GM13977 (cell line): ENCODE measurements around the gene CCDC88A.
"Not testable (repeated sequence)": the region's sequence is repeated elsewhere in the genome, so short reads cannot be mapped to it uniquely, and the experiment has no call there.

Experiments
- DNase-seq: peaks from one replicate; pipeline ENCODE4 v3.0.0; 2012; ENCODE audit warnings: low spot score
- in situ Hi-C: fragments of 300-500 bp; cut with MboI; formaldehyde crosslinking; loops from one replicate; pipeline ENCODE4 v1.12.0; 2022; ENCODE audit warnings: low sequenced_read_pairs, low pct_unique_long_range_greater_than_20kb, mixed read lengths, inconsistent platforms; ENCODE audit not compliant: unreplicated experiment
- TF ChIP-seq, protein P1 (sequence below): IDR thresholded peaks from 2 replicates; pipeline ENCODE4 v1.5.1; 2012; ENCODE audit warnings: mild to moderate bottlenecking, control low read depth; ENCODE audit not compliant: insufficient read depth; ENCODE audit errors: extremely low read depth, missing control alignments

Gene CCDC88A

DNA sequence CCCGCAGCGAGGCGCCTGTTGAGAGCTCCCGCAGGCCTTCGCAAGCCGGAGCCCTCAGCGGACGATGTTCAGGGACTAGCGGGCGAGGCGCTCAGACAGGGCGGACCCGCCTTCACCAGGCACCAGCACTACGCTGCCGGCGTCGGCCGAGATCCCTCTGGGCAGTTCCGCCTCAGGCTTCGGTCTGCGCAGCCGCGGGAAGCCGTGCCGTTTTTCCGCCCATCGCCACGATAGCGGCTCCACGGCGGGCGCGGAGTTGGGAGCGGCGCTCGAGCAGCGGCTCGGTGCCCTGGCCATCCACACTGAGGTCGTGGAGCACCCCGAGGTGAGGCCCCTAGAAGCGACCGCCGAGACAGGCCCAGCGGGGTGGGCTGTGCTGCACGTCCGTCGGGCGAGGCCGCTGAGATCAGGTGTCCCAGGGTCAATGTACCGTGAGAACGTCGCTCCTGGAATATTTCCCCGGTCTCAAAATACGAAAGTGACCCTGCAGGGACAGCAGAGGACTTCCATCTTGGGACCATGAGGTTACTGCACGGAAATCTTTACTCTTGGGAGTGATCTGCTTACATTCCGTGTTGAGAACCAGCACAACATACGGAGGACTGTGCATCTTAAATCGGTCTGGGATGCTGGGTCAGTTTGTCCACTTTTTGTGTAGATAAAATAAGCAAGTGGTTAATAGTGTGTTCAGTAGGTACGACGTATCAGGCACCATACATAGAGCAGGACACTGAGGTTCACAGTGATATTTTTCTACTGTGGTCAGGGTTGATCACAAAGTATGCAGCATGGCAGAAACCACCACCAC, 137.3 kb downstream of the CCDC88A start:
- DNase-seq = peak; percentile 85
- in situ Hi-C loops = no loop called here
- TF ChIP-seq, protein P1, sequence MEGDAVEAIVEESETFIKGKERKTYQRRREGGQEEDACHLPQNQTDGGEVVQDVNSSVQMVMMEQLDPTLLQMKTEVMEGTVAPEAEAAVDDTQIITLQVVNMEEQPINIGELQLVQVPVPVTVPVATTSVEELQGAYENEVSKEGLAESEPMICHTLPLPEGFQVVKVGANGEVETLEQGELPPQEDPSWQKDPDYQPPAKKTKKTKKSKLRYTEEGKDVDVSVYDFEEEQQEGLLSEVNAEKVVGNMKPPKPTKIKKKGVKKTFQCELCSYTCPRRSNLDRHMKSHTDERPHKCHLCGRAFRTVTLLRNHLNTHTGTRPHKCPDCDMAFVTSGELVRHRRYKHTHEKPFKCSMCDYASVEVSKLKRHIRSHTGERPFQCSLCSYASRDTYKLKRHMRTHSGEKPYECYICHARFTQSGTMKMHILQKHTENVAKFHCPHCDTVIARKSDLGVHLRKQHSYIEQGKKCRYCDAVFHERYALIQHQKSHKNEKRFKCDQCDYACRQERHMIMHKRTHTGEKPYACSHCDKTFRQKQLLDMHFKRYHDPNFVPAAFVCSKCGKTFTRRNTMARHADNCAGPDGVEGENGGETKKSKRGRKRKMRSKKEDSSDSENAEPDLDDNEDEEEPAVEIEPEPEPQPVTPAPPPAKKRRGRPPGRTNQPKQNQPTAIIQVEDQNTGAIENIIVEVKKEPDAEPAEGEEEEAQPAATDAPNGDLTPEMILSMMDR = no peak

DNA sequence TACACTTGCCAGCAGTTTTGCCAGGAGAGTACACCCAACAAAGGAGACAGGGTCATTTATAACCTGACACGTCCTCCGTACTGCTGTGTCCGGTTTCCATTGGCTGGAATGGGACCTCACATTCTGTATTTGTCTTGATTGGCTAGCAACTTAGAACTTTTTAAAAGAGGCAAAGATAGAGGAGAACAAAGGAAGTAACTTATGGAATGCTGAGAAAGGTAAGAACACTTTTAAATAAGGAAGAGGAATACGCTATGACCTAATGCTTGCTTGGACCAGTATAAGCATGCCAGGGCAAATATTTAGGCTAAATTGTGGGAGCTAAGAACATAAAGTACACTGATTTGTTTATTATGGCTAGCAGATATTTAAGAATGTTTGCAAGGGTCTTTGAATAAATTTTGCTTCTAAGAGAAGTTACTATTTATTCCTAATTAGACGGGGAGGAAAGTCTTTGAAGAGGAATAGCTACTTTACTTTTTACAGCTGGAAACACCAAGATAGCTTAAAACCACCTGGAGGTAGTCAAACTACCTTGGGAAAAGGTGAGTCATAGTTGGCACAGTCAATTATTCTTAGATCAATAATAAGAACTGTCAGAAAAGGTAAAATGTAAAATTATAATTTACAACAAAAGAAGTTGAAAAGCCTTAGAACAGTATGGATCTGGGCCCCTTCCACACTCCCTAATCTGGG, 138.7 kb downstream of the CCDC88A start:
- DNase-seq, in situ Hi-C loops: not testable (repeated sequence)

DNA sequence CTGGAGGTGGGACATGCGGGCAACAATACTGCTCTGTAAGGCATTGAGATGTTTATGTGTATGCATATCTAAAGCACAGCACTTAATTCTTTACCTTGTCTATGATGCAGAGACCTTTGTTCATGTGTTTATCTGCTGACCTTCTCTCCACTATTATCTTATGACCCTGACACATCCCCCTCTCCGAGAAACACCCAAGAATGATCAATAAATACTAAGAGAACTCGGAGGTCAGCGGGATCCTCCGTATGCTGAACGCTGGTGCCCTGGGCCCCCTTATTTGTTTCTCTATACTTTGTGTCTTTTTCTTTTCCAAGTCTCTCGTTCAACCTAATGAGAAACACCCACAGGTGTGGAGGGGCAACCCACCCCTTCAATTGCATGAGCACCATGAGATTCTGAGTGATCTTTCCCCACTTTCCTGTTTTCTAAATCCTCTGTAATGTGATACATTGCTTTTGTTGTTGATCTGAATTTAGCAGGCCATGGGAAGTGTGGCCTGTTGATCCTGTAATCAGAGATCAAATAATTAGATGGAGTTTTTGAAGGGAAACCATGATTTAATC, 139.7 kb downstream of the CCDC88A start:
- in situ Hi-C loops, DNase-seq: not testable (repeated sequence)

DNA sequence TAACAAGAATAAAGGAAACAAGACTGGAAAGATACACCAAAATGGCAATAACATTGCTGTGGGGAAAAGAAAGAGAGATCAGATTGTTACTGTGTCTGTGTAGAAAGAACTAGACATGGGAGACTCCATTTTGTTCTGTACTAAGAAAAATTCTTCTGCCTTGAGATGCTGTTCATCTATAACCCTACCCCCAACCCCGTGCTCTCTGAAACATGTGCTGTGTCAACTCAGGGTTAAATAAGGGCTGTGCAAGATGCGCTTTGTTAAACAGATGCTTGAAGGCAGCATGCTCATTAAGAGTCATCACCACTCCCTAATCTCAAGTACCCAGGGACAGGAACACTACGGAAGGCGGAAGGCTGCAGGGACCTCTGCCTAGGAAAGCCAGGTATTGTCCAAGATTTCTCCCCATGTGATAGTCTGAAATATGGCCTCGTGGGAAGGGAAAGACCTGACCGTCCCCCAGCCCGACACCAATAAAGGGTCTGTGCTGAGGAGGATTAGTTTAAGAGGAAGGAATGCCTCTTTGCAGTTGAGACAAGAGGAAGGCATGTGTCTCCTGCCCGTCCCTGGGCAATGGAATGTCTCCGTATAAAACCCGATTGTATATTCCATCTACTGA, 140.3 kb downstream of the CCDC88A start:
- DNase-seq, in situ Hi-C loops: not testable (repeated sequence)

DNA sequence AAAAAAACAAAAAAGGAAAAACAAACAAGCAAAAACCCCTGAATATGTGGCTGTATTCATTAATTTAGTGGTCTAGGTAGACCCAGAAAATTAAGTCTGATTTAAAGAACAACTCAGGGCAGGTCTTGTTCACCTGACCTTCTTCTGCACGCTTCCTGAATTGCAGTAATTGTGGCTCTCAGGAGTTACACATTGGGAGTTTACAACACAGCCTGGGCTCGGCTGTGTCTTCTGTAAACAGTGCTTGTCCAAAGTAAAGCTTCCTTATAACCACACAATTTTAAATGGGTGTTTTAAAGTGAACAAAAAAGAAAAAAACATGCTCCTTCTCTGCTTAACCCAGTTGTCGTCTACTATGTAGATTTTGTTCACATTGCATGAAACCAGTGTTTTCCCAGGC, 142.3 kb downstream of the CCDC88A start:
- in situ Hi-C loops = no loop called here
- TF ChIP-seq, protein P1 = no peak
- DNase-seq = no peak

DNA sequence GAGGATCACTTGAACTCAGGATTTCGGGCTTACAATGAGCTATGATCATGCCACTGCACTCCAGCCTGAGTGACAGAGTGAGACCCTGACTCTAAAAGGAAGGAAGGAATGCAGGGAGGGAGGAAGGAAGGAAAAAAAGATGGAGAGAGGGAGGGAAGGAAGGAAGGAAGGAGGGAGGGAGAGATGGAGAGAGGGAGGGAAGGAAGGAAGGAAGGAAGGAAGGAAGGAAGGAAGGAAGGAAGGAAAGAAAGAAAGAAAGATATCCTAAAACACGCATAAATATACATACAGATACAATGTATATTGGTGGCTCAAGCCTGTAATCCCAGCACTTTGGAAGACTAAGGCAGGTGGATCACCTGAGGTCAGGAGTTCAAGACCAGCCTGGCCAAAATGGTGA, 145.3 kb downstream of the CCDC88A start:
- in situ Hi-C loops, DNase-seq: not testable (repeated sequence)

DNA sequence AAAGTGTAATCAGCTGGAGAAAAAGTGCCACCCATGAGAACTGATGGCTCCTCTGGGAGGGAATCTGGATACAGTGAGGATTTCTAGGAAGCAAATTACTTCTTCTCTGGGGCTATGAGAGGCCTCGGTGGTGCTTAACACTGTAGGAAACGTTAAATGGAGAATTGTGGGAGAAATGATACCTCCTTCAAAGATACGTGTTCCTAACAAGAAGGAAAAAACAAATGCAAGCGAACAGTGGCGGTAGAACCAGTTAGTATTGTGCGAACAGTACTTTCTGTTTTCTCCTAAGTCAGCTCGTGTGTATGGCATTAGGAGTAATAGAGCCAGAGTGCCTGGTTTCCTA, 150.0 kb downstream of the CCDC88A start:
- DNase-seq = peak; percentile 16
- in situ Hi-C loops = no loop called here
- TF ChIP-seq, protein P1 = no peak

DNA sequence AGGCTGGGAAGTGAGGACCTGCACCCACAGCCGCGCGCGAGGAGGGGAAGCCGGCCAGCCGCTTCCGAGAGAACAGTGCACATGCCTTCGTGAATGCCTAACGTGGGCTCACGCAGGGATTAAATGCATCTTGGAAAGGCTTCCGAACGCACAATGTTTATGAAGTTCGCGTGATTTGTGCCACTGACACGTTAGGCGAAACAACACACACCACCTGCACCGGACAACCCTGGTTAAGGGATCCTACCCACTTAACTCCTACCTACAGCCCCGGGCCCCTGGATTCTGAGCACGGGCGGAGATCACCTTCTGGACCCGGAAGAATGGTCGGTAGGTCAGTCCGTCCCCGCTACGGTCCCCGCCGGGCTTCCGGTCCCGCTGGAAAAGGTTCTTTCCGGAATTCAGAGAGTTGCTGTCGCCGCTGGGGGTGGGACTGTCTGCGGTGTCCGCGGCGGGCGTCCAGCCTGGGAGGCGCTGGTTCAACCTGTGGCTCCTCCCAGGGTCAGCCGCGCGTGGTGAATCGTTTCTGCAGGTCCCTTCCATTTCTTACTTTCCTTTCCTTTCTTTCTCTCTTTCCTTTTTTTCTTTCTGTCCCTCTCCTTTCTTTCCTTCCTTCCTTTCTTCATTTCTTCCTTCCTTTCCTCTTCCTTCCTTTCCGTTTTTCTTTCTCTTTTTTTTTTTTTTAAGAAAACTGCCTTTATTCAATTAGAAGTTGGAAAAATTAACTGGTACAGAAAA, 150.6 kb downstream of the CCDC88A start, which contains the start of gene MTIF2:
Gene MTIF2, minus strand, starts transcription at position 325 of the 738 bp plus-strand sequence. CDS start 5,373 bp downstream, outside the sequence.
- TF ChIP-seq, protein P1 = peak; percentile 26
- DNase-seq = peak; percentile 89
- in situ Hi-C loops = no loop called here
